Activated T-cell treated with anti-CD3 and anti-CD28 coated beads for 1 hour (primary cell): ENCODE measurements around the gene RAB11FIP5.

Source experiments
- DNase-seq: peaks from one replicate; pipeline ENCODE4 v3.0.0-alpha.2; 2020; ENCODE audit warnings: low read depth

RAB11FIP5 gene

GRCh38 chr2:73034661-73035375 is 77.9 kb downstream of the RAB11FIP5 start:
- DNase-seq: no peak

- DNase-seq: no peak
These were observed 78.9 kb downstream of the RAB11FIP5 start for GRCh38 chr2:73033766-73034381.

- no peak for DNase-seq
These were observed 79.5 kb downstream of the RAB11FIP5 start for GRCh38 chr2:73033142-73033765.

- no peak for DNase-seq
These were observed 80.0 kb downstream of the RAB11FIP5 start for GRCh38 chr2:73032702-73033097.

GRCh38 chr2:73031725-73032701 is 80.7 kb downstream of the RAB11FIP5 start:
- DNase-seq: no peak

DNA sequence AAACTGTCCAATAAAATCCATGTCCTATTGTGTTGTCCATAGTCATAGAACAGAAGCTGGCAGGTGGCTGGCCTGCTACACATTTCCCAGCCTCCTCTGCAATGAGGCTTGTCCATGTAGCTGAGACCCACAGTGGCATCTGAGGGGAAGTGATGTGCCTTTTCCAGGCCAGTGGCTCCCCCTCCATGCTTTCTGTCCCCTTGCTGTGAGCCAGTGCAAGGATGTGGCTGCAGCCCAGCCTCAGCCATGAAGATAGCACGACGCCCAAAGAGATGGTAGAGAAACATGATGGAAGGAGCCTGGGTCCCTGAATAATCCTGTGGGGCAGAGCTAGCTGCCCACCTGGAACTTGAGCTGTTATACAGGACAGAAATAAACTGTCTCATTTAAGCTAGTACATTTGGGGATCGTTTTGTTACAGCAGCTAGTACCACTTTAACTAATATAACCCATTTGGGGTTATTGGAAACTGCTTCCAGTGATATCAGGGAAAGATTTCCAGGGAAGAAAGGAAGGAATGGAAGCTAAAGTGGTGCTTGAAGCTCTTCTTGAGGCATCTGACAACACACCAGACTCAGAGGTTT is 81.6 kb downstream of the RAB11FIP5 start:
- DNase-seq: no peak

DNA sequence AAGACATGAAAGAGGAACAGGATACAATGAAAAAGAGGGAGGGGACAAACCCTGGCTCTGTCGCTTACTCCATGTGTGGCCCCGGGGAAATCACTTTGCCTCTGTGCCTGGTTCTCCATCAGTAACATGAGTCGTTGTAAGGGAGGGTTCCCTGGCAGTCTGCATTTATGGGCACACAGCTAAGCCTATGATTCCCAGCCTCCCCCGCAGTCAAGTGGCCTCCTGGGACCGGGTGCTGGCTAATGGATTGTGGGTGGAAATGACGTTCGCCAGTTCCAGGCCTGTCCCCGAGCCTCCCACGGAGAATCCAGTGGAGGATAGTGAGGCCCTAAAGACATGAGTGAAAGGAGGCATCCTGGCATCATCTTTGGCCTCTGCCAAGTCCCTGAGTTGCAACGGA is 83.9 kb downstream of the RAB11FIP5 start:
- DNase-seq: no peak

DNA sequence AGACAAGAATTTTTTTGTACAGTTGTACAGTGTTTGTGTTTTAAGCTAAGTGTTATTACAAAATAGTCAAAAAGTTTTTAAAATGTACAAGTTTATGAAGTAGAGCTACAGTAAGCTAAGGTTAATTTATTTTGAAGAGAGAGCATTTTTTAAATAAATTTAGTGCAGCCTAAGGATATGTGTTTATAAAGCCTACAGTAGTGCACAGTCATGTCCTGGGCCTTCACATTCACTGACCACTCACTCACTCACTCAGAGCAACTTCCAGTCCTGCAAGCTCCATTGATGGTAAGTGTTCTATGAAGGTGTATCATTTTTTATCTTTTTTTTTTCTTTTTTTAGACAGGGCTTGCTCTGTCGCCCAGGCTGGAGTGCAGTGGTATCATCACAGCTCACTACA is 85.4 kb downstream of the RAB11FIP5 start:
- DNase-seq: no peak

GRCh38 chr2:73023497-73023896 is 89.3 kb downstream of the RAB11FIP5 start:
- DNase-seq: no peak
